GM12872 (cell line): ENCODE data around the gene NEK4.

ENCODE experiments used
- CTCF ChIP-seq: IDR thresholded peaks from 3 replicates; pipeline ENCODE4 v1.5.1; 2011; ENCODE audit warnings: low read depth, mild to moderate bottlenecking, low read length, moderate library complexity; ENCODE audit not compliant: insufficient read depth

The NEK4 gene

GRCh38 chr3:52798978-52799476, 28.3 kb upstream of the NEK4 start:
- TF ChIP-seq CTCF = peak; percentile 82

GRCh38 chr3:52798376-52798977, 27.7 kb upstream of the NEK4 start:
- TF ChIP-seq CTCF = no peak

- TF ChIP-seq CTCF = no peak
Observed at GRCh38 chr3:52796411-52796810, 25.7 kb upstream of the NEK4 start.

- TF ChIP-seq CTCF = no peak
Observed at GRCh38 chr3:52795298-52795900, 24.7 kb upstream of the NEK4 start.

- TF ChIP-seq CTCF = no peak
Observed at GRCh38 chr3:52794612-52795099, 23.9 kb upstream of the NEK4 start, which contains the start of gene ITIH3. TSS of gene ITIH3 (plus strand) at chr3:52794796. CDS start at chr3:52794804, 8 bp downstream.

- no peak for TF ChIP-seq CTCF
Observed at GRCh38 chr3:52793702-52794611, 23.2 kb upstream of the NEK4 start.
